ENCODE results near the gene MRPL55.

MRPL55 gene

GRCh38 chr1:228084797-228085196, 24.3 kb downstream of the MRPL55 start:
- Histone ChIP-seq H3K9ac (peak overlapping the region; percentile 99; the same call in 1 of the 2 replicates), H3K27me3 (ENCODE audit: insufficient read depth, low read depth) (no peaks in the 10 kb centered on the region), H2AFZ (ENCODE audit: low read depth) (no peak overlapping the region), H3K36me3 (ENCODE audit: insufficient read depth) (peaks cover 7% of the 10 kb centered on the region; the same call in 1 of the 2 replicates), H3K27ac (peak overlapping the region; percentile 92; the same call in 1 of the 2 replicates), H4K20me1 (ENCODE audit: insufficient read depth) (peaks cover 64% of the 10 kb centered on the region), H3K4me1 (ENCODE audit: low read depth, poor library complexity, severe bottlenecking) (peaks cover 70% of the 10 kb centered on the region), H3K4me2 (peak overlapping the region; percentile 99), H3K4me3 (IDR thresholded peaks at IDR 0.05; ENCODE audit: insufficient read depth, low read depth, low read length) (peak overlapping the region; percentile 16), H3K79me2 (ENCODE audit: insufficient read depth, low read depth) (peaks cover 100% of the 10 kb centered on the region)
- TF ChIP-seq CTCF (conservative IDR thresholded peaks at IDR 0.05; ENCODE audit: low read depth, low read length), result no peak

- peak overlapping the region; percentile 99 for H3K4me2 ChIP-seq
- peak overlapping the region; percentile 12 for H3K4me3 ChIP-seq (IDR thresholded peaks at IDR 0.05; ENCODE audit: insufficient read depth, low read depth, low read length)
- H4K20me1 ChIP-seq (ENCODE audit: insufficient read depth), result peaks cover 59% of the 10 kb centered on the region
- TF ChIP-seq CTCF (conservative IDR thresholded peaks at IDR 0.05; ENCODE audit: low read depth, low read length), result no peak
- peak overlapping the region; percentile 99 for H3K9ac ChIP-seq
- H3K27ac ChIP-seq, result peak overlapping the region; percentile 92
- peaks cover 7% of the 10 kb centered on the region; the same call in 1 of the 2 replicates for H3K36me3 ChIP-seq (ENCODE audit: insufficient read depth)
- H3K79me2 ChIP-seq (ENCODE audit: insufficient read depth, low read depth), result peaks cover 100% of the 10 kb centered on the region
- H3K4me1 ChIP-seq (ENCODE audit: low read depth, poor library complexity, severe bottlenecking), result peaks cover 65% of the 10 kb centered on the region
- H3K27me3 ChIP-seq (ENCODE audit: insufficient read depth, low read depth), result no peaks in the 10 kb centered on the region
- no peak overlapping the region for H2AFZ ChIP-seq (ENCODE audit: low read depth)
These were observed 24.8 kb downstream of the MRPL55 start for GRCh38 chr1:228084325-228084724.

- H3K27me3 ChIP-seq (ENCODE audit: insufficient read depth, low read depth), result no peaks in the 10 kb centered on the region
- H3K4me3 ChIP-seq (IDR thresholded peaks at IDR 0.05; ENCODE audit: insufficient read depth, low read depth, low read length), result peak overlapping the region; percentile 12
- no peak for TF ChIP-seq CTCF (conservative IDR thresholded peaks at IDR 0.05; ENCODE audit: low read depth, low read length)
- no peak overlapping the region for H2AFZ ChIP-seq (ENCODE audit: low read depth)
- peak overlapping the region; percentile 99 for H3K4me2 ChIP-seq
- H3K27ac ChIP-seq, result peak overlapping the region; percentile 92
- H3K79me2 ChIP-seq (ENCODE audit: insufficient read depth, low read depth), result peaks cover 100% of the 10 kb centered on the region
- peaks cover 55% of the 10 kb centered on the region for H4K20me1 ChIP-seq (ENCODE audit: insufficient read depth)
- H3K9ac ChIP-seq, result peak overlapping the region; percentile 99
- H3K4me1 ChIP-seq (ENCODE audit: low read depth, poor library complexity, severe bottlenecking), result peaks cover 61% of the 10 kb centered on the region
- peaks cover 7% of the 10 kb centered on the region; the same call in 1 of the 2 replicates for H3K36me3 ChIP-seq (ENCODE audit: insufficient read depth)
These were observed 25.2 kb downstream of the MRPL55 start for GRCh38 chr1:228083871-228084278.

GRCh38 chr1:228082918-228083870, 25.9 kb downstream of the MRPL55 start:
- Histone ChIP-seq H3K4me3 (IDR thresholded peaks at IDR 0.05; ENCODE audit: insufficient read depth, low read depth, low read length) (no peak overlapping the region), H3K27me3 (ENCODE audit: insufficient read depth, low read depth) (no peaks in the 10 kb centered on the region), H4K20me1 (ENCODE audit: insufficient read depth) (peaks cover 48% of the 10 kb centered on the region), H3K27ac (peak overlapping the region; percentile 92), H3K4me1 (ENCODE audit: low read depth, poor library complexity, severe bottlenecking) (peaks cover 54% of the 10 kb centered on the region), H3K36me3 (ENCODE audit: insufficient read depth) (peaks cover 7% of the 10 kb centered on the region; the same call in 1 of the 2 replicates), H3K9ac (peak overlapping the region; percentile 99), H3K79me2 (ENCODE audit: insufficient read depth, low read depth) (peaks cover 95% of the 10 kb centered on the region), H3K4me2 (peak overlapping the region; percentile 99), H2AFZ (ENCODE audit: low read depth) (0 out of 2 replicates have a peak overlapping the region, but pooled peaks have one; percentile 31)
- TF ChIP-seq CTCF (conservative IDR thresholded peaks at IDR 0.05; ENCODE audit: low read depth, low read length), result 0 out of 2 replicates have a peak, but pooled peaks have one; percentile 4
